PC-9 (cell line): ENCODE data around the gene OR5K1.

Source experiments
- CTCF ChIP-seq: fragments of 200-600 bp; sonication (generic); conservative IDR thresholded peaks from 2 replicates; pipeline ENCODE4 v1.6.1; 2017; ENCODE audit warnings: mixed run types, antibody characterized with exemption, mild to moderate bottlenecking, moderate library complexity
- EZH2 ChIP-seq: fragments of 200-600 bp; sonication (generic); IDR thresholded peaks from 2 replicates; pipeline ENCODE4 v1.8.0; 2017; ENCODE audit warnings: antibody characterized with exemption, low read depth

DNA sequence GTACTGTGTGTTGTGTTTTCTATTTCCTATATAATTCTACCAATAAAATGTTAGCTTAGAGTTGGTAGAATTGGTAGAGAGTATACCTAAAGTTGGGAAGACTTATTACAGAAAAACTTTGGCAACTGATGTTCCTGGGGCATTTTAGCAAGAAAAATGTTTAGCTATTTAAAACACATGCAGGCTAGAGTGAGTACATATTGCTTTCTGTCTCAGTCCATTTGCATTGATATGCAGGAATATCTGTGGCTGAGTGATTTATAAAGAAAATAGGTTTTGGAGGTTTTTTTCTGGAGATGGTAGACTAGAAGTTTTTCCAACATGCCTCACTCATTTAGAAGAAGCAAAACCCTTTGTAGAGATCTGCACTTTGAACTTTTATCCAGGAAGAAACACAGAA is 30.4 kb upstream of the OR5K1 start:
- TF ChIP-seq EZH2 (no peak), CTCF (no peak)
